SH-SY5Y (cell line): Measurements from ENCODE around the gene CCS.

Experiments used
- GATA2 ChIP-seq: IDR thresholded peaks from 2 replicates; pipeline ENCODE4 v1.6.1; 2011; ENCODE audit warnings: mild to moderate bottlenecking, low read depth, low read length
- GATA3 ChIP-seq: IDR thresholded peaks from 2 replicates; pipeline ENCODE4 v1.6.1; 2011; ENCODE audit warnings: low read depth, mild to moderate bottlenecking, low read length, moderate library complexity

GRCh38 chr11:66643745-66644437 is 50.9 kb downstream of the CCS start:
- TF ChIP-seq GATA3 (no peak), GATA2 (no peak)
